ENCODE measurements around the gene SSH3. TPM values are rescaled to one million over a fixed set of nuclear protein-coding genes. Genes with fewer than 3 reads are reported as not detected.
A peak's percentile ranks its signal among the peaks of the same experiment; 100 is the strongest.

Gene SSH3
- polyA plus RNA-seq, 1 of the 3 experiments (the other 2 are of a cell fraction) = 13.5 TPM

- Histone ChIP-seq H2AFZ (ENCODE audit: low read depth) (no peak overlapping the region), H3K36me3 (replicated peaks in 1 of 2; ENCODE audit: control insufficient read depth in 1 of 2, insufficient read depth in 2 of 2, low read length in 1 of 2) (peaks cover 27 to 32% of the 10 kb centered on the region in 2 experiments), H3F3A (replicated peaks; ENCODE audit: insufficient read depth) (peaks cover 22% of the 10 kb centered on the region), H3K9me2 (no peaks in the 10 kb centered on the region), H3K9ac (no peak overlapping the region; the same call in 1 of the 2 replicates), H3K4me3 (ENCODE audit: low read depth in 2 of 2, low read length in 1 of 2) (peak overlapping the region in 1 of 2 experiments; percentile 16; a peak in 1 of 4 replicates), H3K9me3 (peaks cover 5% of the 10 kb centered on the region; the same call in 1 of the 2 replicates), H3K27ac (ENCODE audit: low read depth in 2 of 2, low read length in 1 of 2) (no peak overlapping the region), H3K4me2 (peak overlapping the region; percentile 99), H3K79me2 (ENCODE audit: insufficient read depth) (peaks cover 64% of the 10 kb centered on the region), H3K4me1 (ENCODE audit: control insufficient read depth in 1 of 2, insufficient read depth in 2 of 2, low read depth in 1 of 2, low read length in 1 of 2) (peaks cover 12 to 30% of the 10 kb centered on the region in 2 experiments; a peak in 3 of 4 replicates), H3K27me3 (ENCODE audit: insufficient read depth) (no peaks in the 10 kb centered on the region), H4K20me1 (ENCODE audit: insufficient read depth) (no peaks in the 10 kb centered on the region)
- TF ChIP-seq POLR2AphosphoS5 (IDR thresholded peaks at IDR 0.05; ENCODE audit: low read depth, low read length) = no peak
- TF ChIP-seq, protein P1, sequence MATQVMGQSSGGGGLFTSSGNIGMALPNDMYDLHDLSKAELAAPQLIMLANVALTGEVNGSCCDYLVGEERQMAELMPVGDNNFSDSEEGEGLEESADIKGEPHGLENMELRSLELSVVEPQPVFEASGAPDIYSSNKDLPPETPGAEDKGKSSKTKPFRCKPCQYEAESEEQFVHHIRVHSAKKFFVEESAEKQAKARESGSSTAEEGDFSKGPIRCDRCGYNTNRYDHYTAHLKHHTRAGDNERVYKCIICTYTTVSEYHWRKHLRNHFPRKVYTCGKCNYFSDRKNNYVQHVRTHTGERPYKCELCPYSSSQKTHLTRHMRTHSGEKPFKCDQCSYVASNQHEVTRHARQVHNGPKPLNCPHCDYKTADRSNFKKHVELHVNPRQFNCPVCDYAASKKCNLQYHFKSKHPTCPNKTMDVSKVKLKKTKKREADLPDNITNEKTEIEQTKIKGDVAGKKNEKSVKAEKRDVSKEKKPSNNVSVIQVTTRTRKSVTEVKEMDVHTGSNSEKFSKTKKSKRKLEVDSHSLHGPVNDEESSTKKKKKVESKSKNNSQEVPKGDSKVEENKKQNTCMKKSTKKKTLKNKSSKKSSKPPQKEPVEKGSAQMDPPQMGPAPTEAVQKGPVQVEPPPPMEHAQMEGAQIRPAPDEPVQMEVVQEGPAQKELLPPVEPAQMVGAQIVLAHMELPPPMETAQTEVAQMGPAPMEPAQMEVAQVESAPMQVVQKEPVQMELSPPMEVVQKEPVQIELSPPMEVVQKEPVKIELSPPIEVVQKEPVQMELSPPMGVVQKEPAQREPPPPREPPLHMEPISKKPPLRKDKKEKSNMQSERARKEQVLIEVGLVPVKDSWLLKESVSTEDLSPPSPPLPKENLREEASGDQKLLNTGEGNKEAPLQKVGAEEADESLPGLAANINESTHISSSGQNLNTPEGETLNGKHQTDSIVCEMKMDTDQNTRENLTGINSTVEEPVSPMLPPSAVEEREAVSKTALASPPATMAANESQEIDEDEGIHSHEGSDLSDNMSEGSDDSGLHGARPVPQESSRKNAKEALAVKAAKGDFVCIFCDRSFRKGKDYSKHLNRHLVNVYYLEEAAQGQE (IDR thresholded peaks at IDR 0.05; ENCODE audit: low read depth, low read length) = no peak
- no peak for TF ChIP-seq ZBTB33 (IDR thresholded peaks at IDR 0.05; ENCODE audit: borderline replicate concordance, low read depth)
- TF ChIP-seq SIN3A (IDR thresholded peaks at IDR 0.05; ENCODE audit: borderline replicate concordance, low read depth, low read length) = no peak
- ChIA-PET POLR2A (no interaction called here), CTCF (interaction anchor here (0.7 to 2.1 kb wide), 6 partner anchors 12 to 29 kb away, joined by 3 to 9 read pairs (median 3); partner anchors contain the start of gene SSH3)
- 95% methylated on average over 6 of the region's 7 CpGs for WGBS (ENCODE audit: low lambda C conversion rate)
- no peak for DNase-seq
Observed at GRCh38 chr11:67290801-67291200, 12.5 kb upstream of the SSH3 start.

- no peak for DNase-seq
- WGBS (ENCODE audit: low lambda C conversion rate) = 97% methylated on average over 22 of the region's 33 CpGs
- peak overlapping the region in 1 of 2 experiments; percentile 19; a peak in 1 of 4 replicates for H3K27ac ChIP-seq (ENCODE audit: low read depth in 2 of 2, low read length in 1 of 2)
- TF ChIP-seq JUND (IDR thresholded peaks at IDR 0.05) (no peak), NFIC (IDR thresholded peaks at IDR 0.05; ENCODE audit: borderline replicate concordance) (no peak), PBX3 (IDR thresholded peaks at IDR 0.05) (no peak), GABPA (IDR thresholded peaks at IDR 0.05; ENCODE audit: low read depth) (no peak), TCF12 (IDR thresholded peaks at IDR 0.05) (no peak), ZBTB33 (IDR thresholded peaks at IDR 0.05; ENCODE audit: borderline replicate concordance, low read depth) (no peak), CHD2 (IDR thresholded peaks at IDR 0.05; ENCODE audit: low read length, partially characterized antibody) (no peak), ELF1 (IDR thresholded peaks at IDR 0.05) (no peak)
- TF ChIP-seq, protein P1 (IDR thresholded peaks at IDR 0.05; ENCODE audit: low read depth, low read length) = no peak
Observed at GRCh38 chr11:67291481-67292381, 11.6 kb upstream of the SSH3 start.

More at GRCh38 chr11:67291481-67292381, 11.6 kb upstream of the SSH3 start:
- Histone ChIP-seq H3K4me1 (ENCODE audit: control insufficient read depth in 1 of 2, insufficient read depth in 2 of 2, low read depth in 1 of 2, low read length in 1 of 2) (peaks cover 12 to 27% of the 10 kb centered on the region in 2 experiments; a peak in 3 of 4 replicates), H2AFZ (ENCODE audit: low read depth) (no peak overlapping the region), H3K9ac (no peak overlapping the region), H3K9me3 (peaks cover 15% of the 10 kb centered on the region; the same call in 1 of the 2 replicates), H4K20me1 (ENCODE audit: insufficient read depth) (no peaks in the 10 kb centered on the region), H3K27me3 (ENCODE audit: insufficient read depth) (no peaks in the 10 kb centered on the region), H3K4me2 (no peak overlapping the region), H3K4me3 (ENCODE audit: low read depth in 2 of 2, low read length in 1 of 2) (no peak overlapping the region), H3F3A (replicated peaks; ENCODE audit: insufficient read depth) (peaks cover 27% of the 10 kb centered on the region), H3K36me3 (replicated peaks in 1 of 2; ENCODE audit: control insufficient read depth in 1 of 2, insufficient read depth in 2 of 2, low read length in 1 of 2) (peaks cover 27 to 41% of the 10 kb centered on the region in 2 experiments), H3K79me2 (ENCODE audit: insufficient read depth) (peaks cover 73% of the 10 kb centered on the region), H3K9me2 (no peaks in the 10 kb centered on the region)
- ChIA-PET CTCF (interaction anchor here (0.7 to 2.8 kb wide), 9 partner anchors 11 to 91 kb away, joined by 3 to 11 read pairs (median 4); partner anchors contain the start of gene SSH3), POLR2A (no interaction called here)
